Jurkat, Clone E6-1 (cell line): ENCODE measurements around the gene PTPRF.

ENCODE experiments used
- DNase-seq: peaks from one replicate; pipeline ENCODE4 v3.0.0-alpha.2; 2011; ENCODE audit warnings: low read depth, low spot score
- H3K4me3 ChIP-seq: 2 replicates; pipeline ENCODE4 v1.5.1; 2011; ENCODE audit warnings: mild to moderate bottlenecking, low read length, control low read depth, moderate library complexity

The PTPRF gene

GRCh38 chr1:43671626-43672330, 141.1 kb downstream of the PTPRF start:
- no peak overlapping the region for H3K4me3 ChIP-seq
- no peak for DNase-seq

GRCh38 chr1:43673261-43673660, 142.6 kb downstream of the PTPRF start:
- H3K4me3 ChIP-seq: no peak overlapping the region
- DNase-seq: no peak
